GM21529 (cell line): ENCODE data around the gene SELE.
"Not testable (repeated sequence)": the region's sequence is repeated elsewhere in the genome, so short reads cannot be mapped to it uniquely, and the experiment has no call there.

Experiments
- ATAC-seq: cut with Tn5 transposase; IDR thresholded peaks from one replicate; pipeline ENCODE4 v1.9.1; 2021; ENCODE audit not compliant: unreplicated experiment

Gene SELE

DNA sequence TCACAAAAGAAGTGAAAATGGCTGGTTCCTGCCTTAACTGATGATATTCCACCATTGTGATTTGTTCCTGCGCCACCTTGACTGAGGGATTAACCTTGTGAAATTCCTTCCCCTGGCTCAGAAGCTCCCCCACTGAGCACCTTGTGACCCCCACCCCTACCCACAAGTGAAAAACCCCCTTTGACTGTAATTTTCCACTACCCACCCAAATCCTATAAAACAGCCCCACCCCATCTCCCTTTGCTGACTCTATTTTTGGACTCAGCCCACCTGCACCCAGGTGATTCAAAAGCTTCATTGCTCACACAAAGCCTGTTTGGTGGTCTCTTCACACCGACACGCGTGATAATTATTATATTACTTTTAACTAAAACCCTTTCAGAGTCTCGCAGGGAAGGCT lies 45.5 kb downstream of the SELE start:
- ATAC-seq, result not testable (repeated sequence)

DNA sequence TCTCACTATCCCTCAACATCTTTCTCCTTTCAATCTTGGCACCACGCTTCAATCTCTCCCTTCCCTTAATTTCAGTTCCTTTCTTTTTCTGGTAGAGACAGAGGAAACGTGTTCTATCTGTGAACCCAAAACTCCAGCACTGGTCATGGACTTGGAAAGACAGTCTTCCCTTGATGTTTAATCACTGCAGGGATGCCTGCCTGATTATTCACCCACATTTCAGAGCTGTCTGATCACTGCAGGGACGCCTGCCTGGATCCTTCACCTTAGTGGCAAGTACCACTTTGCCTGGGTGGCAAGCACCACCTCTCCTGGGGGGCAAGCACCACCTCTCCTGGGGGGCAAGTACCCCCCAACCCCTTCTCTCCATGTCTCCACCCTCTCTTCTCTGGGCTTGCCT lies 50.2 kb downstream of the SELE start:
- no peak for ATAC-seq

DNA sequence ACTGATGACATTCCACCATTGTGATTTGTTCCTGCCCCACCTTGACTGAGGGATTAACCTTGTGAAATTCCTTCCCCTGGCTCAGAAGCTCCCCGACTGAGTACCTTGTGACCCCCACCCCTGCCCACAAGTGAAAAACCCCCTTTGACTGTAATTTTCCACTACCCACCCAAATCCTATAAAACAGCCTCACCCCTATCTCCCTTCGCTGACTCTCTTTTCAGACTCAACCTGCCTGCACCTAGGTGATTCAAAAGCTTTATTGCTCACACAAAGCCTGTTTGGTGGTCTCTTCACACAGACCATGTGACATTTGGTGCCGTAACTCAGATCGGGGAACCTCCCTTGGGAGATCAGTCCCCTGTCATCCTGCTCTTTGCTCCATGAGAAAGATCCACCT lies 50.7 kb downstream of the SELE start:
- ATAC-seq, result not testable (repeated sequence)

DNA sequence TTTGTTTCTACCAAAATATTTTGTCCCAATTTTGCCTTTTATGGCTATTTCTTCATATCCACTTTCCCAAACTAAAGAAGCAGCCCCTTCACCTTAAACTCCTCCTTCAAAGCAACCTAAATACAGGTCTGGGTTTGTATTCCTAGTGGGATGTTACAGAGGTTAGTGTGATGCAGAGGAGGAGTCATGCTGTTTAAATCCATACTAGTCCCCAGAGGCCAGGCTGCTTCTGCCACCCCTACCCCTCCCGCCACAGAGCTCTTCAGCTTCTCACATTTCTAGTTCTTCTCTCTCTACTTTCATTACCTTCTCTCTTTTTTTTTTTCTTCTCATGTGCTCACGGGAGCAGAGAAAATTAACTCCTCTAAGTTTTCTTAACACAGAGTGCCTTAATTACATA lies 51.8 kb downstream of the SELE start:
- ATAC-seq, result no peak

DNA sequence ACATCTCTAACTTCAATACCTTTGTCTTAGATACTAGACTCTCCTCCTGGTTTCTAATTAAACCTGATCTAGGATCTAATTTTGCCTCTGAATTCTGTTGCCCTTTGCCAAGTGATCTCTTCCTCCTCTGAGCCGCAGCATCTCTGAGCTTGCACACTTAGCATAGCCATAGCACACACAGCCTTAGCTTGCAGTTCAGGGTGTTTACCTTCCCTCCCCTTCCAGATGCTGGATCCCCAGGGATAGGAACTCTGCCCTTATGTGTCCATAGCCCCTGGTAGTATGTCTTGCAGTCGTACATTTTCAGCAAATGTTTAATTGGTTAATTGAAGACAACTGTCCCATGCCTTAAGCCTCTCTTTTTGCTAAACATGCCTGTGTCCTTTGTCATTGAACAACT lies 52.7 kb downstream of the SELE start:
- peak; percentile 22 for ATAC-seq

DNA sequence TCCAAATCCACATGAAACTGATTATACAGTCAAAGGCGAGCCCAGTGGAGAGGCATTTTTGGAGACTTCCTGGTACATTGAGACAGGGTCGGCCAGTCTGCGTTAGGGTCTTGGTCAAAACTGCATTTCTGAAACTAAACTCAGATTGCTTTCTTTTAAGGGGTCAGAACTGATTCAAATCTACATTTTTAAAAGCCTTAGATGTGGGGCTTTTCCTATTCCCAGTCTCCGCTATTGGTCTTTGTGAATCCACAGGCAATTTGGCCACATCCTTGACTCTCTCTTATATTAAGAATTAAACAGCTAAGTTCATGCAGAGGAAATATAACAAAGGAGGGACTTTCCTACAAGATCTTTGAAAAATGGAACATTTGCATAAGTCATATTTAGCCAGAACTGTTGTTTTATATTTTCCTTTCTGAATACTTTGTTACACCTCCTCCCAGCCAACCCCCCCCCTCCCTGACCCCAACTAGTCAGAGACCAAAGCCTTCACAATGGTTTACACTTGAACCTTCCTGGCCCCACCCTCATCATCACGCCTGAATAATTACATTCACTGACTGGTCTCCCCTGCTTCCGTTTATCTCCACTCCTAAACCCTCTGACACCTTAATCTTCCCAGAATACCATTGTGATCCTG lies 53.4 kb downstream of the SELE start:
- peak; percentile 64 for ATAC-seq

DNA sequence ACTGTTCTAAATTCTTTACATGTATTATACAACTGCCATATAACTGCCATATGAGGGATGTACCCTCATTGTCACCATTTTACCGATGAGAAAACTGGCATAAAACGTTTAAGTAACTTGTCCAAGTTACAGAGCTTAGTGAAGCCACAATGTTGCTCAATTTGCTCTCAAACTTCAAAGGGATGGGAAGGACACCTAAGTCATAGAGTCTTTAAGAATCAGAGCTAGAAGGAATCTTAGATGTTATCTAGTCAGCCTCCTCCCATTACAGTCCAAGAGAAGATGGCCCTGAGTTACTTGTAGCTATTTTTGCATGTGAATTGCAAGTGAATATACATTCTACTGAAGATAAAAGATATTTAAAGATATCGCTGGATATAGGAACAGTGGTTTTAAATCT lies 54.2 kb downstream of the SELE start:
- ATAC-seq, result no peak

DNA sequence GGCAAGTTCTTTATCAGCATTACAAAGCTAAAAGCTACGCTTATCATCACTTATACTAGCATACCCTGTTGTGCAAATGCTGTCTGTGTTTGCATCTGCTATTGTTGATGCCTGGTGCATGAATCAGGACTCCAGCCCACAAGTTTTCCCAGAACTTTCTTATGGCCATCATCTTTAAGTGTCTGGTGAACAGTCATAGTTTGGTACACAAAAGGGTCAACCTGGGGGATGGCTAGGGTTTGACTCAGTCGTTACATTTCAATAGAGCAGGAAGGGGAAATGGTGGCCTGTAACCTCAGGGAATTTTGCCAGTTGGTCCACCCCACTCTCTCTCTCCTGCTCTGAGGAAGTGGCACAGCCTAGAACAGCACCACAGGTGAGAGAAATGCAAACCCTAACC lies 57.9 kb downstream of the SELE start:
- ATAC-seq, result no peak
